Activated T-cell treated with anti-CD3 and anti-CD28 coated beads, Interleukin-2, amount 50 U/mL, for 48 hours (primary cell): ENCODE results near the gene MOAP1.
A peak's percentile ranks its signal among the peaks of the same experiment; 100 is the strongest.
"Not testable (repeated sequence)": the region's sequence is repeated elsewhere in the genome, so short reads cannot be mapped to it uniquely, and the experiment has no call there.

ENCODE experiments used
- DNase-seq, 2 experiments: peaks; one replicate each; pipeline ENCODE4 v3.0.0-alpha.2; 2020

The MOAP1 gene, protein sequence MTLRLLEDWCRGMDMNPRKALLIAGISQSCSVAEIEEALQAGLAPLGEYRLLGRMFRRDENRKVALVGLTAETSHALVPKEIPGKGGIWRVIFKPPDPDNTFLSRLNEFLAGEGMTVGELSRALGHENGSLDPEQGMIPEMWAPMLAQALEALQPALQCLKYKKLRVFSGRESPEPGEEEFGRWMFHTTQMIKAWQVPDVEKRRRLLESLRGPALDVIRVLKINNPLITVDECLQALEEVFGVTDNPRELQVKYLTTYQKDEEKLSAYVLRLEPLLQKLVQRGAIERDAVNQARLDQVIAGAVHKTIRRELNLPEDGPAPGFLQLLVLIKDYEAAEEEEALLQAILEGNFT

DNA sequence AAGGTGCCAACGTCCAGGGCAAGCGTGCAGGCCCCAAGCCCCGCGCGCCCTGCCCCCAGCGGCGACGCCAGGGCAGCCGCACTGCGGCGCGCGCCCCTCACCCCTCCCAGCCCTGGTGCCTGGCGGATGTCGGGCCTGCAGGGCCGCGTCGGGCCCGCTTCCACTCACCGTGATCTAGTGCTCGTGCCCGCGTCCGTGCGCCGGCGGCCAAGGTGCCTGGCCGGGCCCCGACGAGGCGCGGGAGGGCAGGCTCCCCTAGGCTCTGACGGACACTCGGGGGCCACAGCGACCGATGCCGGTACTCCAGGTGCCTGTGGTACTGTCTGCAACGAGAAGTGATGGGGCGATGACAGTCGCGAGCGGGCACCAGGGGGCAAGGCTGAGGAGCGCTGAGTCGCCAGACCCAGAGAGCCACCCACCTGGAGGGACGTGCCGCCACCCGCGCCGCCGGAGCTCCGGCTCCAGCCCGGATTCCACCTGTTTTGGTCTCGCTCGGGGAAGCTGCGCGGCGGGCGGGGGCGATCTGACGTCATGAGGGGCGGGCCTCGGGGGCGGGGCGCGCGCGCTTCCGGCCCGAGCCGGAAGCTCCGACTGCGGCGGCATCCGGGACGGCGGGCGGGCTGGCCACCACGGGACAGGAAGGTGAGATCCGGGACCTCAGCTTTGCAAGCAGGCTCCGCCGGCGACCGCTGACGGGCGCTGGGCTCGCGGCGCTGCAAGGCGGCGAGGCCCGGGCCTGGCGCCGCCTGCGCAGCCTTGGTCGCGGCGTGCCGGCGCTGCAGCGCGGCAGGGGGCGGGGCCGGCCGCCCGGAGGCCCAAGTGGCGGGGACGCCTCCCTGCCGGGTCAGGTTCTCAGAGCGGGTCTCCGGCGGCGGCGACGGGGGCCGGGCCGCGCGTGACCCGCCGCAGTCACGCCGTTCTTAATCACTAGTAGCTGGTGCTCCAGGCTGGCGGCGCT lies at the start of gene MOAP1, which contains the start of gene LYSET:
TSS of gene MOAP1 (minus strand) at position 507 of the 958 bp plus-strand sequence. CDS start 655 bp downstream, outside the sequence.
TSS of gene LYSET (plus strand) at position 927 of the 958 bp plus-strand sequence. CDS start 89 bp downstream, outside the sequence.
- DNase-seq, result peak; percentile 88 to 92

GRCh38 chr14:93233078-93233477 lies 48.4 kb upstream of the MOAP1 start:
- not testable (repeated sequence) for DNase-seq

- DNase-seq, result no peak
Measured at GRCh38 chr14:93232159-93232558, 47.5 kb upstream of the MOAP1 start.

- peak; percentile 28 to 34 for DNase-seq
Measured at GRCh38 chr14:93231129-93231979, 46.7 kb upstream of the MOAP1 start.

DNA sequence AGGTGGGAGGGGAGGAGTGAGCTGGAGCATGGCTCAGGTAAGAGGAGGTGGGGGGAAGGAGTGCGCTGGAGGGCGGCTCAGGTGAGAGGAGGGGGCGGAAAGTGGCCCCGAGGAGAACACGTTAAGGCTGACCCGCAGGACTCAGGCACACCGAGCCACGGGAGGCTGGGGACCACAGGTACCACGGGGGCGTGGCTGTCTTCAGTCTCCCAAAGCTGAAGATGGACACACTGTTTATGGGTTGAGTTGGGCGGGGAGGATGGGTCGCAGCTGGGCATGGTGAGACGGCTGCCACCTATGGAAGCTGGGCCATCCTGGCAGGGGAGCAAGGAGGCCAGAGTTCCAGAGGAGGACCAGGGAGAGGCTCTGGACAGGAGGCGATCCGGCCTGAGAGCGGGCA lies 45.8 kb upstream of the MOAP1 start:
- no peak for DNase-seq

GRCh38 chr14:93228550-93228949 lies 43.9 kb upstream of the MOAP1 start:
- no peak for DNase-seq

GRCh38 chr14:93223565-93223964 lies 38.9 kb upstream of the MOAP1 start:
- DNase-seq, result no peak

DNA sequence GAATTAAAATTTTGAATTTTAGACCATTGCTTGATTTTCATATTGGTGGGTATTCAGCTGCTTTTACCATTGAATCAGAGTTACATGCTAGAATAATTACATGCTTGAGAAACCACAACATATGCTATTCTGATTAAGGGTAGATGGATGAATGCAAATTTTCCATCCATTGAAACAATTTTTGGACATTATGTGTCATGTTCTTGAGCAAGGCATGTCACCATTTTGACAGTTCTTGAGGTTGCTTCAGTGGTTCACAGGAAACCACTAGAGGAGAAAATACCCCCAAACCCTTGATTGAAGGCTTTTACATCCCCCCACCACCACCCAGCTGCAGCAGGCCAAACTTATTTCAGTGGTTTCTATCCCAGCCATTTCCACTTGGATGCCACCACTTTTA lies 35.8 kb upstream of the MOAP1 start:
- no peak for DNase-seq

DNA sequence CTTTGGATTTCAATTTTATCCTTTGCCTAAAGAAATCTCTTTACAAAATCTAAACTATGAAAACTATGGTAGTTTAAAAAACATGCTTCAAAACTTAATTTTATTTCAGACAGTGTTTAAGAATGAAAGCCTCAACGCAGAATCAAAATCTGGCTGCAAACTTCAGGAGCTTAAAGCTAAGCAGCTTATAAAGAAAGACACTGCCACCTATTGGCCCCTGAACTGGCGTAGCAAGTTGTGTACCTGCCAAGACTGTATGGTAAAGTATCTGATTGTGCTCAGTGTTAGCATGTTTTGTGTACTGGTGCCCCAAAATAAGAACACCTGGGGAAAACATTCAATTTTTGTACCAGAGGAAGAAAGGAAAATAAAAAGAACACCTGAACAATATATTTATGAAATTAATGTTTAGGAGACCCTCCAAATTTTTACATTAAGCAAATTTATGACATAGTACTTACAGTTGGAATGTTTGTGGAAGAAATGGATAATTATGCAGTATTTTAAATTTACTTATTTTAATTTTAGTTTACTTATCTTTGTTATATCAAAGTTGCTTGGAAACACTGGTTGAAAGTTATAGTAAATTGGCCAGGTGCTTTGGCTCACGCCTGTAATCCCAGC lies 34.5 kb upstream of the MOAP1 start:
- no peak for DNase-seq

- DNase-seq, result no peak
Measured at GRCh38 chr14:93214598-93214997, 29.9 kb upstream of the MOAP1 start.

DNA sequence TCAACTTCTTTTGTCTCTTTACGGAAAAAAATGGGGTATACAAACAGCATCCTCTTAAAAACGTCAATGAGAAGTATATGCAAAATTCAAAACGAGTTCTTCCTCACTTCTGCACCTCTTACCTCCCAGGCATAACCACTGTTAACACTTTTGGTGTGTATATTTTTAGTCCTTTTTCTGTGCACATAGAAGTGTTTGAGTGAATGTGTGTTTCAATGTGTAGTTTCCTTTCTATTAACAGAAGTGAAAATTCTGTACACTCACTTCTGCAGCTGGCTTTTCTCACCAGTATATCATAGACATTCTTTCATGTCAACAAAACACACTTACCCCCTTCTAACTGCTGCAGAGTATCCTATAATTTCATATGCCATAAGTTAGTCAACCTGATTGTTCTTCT lies 27.7 kb upstream of the MOAP1 start:
- no peak for DNase-seq

DNA sequence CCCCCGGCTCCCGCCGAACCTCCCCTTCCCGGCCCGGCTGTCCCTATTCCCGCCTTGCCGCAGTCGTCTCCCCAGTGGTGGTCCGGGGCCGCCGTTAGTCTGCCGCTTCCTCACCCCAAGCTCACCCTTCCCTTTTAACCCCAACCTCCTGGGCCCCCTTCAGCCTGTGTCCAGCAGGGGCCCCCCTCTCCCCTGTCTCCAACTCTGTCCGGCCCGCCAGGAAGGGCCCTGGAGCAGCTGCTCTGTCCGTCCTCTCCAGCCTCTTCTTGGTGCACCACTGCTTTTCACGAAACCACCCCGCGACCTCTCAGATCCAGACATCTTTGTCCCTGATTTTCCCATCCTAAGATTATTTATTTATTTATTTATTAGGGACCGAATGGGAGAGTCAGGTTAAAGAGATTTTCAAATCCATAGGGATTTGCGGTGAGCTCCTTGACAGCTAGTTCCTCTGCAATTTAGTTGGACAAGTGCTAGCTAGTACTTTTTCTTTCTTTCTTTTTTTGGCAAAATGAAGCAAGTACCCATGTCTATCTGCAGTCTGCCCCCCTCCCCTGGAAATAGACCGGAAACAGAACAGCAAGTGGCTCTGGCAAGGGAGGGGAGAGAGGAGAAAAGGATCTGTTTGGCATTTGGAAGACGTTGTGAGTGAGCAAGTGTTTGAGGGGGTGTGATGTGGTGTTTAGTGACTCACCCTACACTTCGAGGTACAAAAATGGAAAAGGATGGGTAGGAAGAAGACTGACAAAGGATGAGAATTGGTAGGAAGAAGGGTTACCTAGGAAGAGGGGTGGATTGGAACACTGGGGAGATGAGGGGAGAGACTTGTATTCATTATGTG lies 23.0 kb upstream of the MOAP1 start:
- DNase-seq, result peak in 1 of 2 experiments; percentile 40

DNA sequence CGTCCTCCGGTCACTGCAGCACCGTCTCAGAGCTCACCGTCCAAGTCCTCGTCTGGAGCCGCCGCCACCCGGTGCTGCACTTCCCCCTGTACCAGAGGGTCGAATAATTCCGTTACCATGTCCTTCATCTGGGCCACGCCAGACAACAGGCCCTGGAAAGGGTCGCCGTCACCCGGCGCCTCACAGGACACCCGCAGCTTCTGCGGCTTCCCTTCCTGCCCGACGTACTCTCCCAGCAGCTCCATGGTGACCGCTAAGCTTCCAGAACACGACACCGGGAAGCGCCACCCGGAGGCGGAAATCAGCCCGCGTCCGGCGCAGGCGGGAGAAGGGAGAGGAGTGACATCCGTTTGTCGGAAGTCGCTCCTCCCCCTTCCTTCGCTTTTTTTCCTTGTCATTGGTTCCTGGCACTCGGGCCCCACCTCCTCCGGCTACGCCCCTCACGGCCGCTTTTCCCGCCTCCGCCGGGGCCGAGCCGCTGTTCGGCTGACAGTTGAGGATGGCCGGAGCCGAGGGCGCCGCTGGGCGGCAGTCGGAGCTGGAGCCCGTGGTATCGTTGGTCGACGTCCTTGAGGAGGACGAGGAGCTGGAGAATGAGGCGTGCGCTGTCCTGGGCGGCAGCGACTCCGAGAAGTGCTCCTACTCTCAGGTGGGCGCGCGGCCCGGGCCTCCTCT lies 22.2 kb upstream of the MOAP1 start, which contains the start of the genes GON7 and UBR7:
TSS of gene GON7 (minus strand) at position 273 of the 675 bp plus-strand sequence. CDS start at position 245, 28 bp downstream.
TSS of gene UBR7 (plus strand) at position 464 of the 675 bp plus-strand sequence. CDS start at position 500, 36 bp downstream.
- DNase-seq, result peak; percentile 93

DNA sequence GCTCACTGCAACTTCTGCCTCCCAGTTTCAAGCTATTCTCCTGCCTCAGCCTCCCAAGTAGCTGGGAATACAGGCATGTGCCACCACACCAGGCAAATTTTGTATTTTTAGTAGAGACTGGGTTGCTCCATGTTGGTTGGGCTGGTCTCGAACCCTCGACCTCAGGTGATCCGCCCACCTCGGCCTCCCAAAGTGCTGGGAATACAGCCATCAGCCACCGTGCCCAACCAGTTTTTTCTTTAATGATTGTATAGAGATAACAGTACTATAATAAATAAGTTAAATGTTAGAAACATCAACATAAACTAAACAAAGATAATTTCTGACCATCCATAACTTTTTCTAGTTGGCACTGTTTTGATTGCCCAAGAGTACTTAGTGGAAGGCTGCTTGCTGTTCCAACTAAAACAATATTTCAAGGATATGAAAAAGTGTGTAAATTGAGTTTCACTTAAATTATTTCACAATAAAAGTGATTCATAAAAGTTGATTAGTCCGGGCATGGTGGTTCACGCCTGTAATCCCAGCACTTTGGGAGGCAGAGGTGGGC lies 16.5 kb upstream of the MOAP1 start:
- DNase-seq, result no peak

- no peak for DNase-seq
Measured at GRCh38 chr14:93200553-93200952, 15.9 kb upstream of the MOAP1 start.

- no peak for DNase-seq
Measured at GRCh38 chr14:93199031-93199430, 14.3 kb upstream of the MOAP1 start.

DNA sequence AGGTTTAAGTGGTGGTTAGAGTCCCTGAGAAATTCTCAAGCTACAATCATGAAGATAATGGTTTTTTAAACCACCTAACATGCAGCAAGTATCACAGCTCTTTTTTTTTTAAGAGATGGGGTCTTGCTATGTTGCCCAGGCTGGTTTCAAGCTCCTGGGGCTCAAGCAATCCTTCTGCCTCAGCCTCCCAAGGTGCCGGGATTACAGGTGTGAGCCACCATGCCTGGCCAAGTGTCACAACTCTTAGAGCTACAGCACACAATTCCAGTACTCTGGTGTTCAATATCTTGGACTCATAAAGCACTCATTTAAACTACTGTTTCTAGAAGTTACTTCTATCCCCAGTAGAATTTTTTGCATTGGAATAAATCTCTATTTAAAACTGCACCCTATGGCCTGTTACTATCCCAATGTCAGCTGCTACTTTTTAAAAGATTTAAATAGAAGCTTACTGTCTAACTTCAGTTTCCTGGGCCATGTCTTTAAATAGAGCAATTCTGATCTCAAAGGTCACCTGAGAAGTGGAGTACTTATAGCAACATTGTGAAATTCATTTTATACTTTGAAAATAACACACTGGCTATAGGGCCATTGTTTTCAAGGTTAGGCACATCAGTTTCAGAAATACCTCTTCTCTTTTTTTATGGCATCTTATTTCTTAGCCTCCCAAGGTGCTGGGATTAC lies 10.8 kb upstream of the MOAP1 start:
- no peak for DNase-seq

GRCh38 chr14:93186956-93187355 lies 2.3 kb upstream of the MOAP1 start:
- DNase-seq, result no peak

DNA sequence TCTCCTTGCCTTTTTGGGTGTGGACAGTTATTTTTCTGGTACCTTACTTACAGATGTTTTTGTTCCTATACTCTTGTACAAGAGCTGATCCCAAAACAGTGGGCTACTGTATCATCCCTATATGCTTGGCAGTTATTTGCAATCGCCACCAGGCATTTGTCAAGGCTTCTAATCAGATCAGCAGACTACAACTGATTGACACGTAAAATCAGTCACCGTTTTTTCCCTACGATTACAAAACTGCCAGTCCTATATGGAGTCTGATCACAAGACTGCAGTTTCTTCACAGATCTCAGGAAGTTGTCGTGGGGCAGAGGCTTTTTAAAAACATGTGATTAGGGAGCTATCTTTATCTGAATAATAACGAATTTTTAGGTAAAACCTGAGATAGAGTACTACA lies 1.8 kb upstream of the MOAP1 start:
- DNase-seq, result no peak
